SU-DHL-6 (cell line): ENCODE results near the gene OS9.

Experiments
- H2AFZ ChIP-seq: fragments of 200-600 bp; sonication (generic); 2 replicates; pipeline ENCODE4 v1.6.1; 2014; ENCODE audit warnings: low read depth, mild to moderate bottlenecking, moderate library complexity, mixed read lengths, antibody characterized with exemption, low read length; ENCODE audit not compliant: severe bottlenecking
- H3F3A ChIP-seq: fragments of 200-600 bp; shearing (Covaris generic); 2 replicates; pipeline ENCODE4 v1.6.0; 2016; ENCODE audit warnings: antibody characterized with exemption, mild to moderate bottlenecking; ENCODE audit not compliant: insufficient read depth
- H3K27ac ChIP-seq: fragments of 200-600 bp; sonication (generic); 2 replicates; pipeline ENCODE4 v1.5.1; 2016; ENCODE audit warnings: low read depth, mild to moderate bottlenecking, low read length, moderate library complexity, mixed read lengths
- H3K27me3 ChIP-seq: fragments of 200-600 bp; sonication (generic), shearing (Covaris generic); 2 replicates; pipeline ENCODE4 v1.6.0; 2014; ENCODE audit warnings: mild to moderate bottlenecking, low read length
- H3K36me3 ChIP-seq: fragments of 200-600 bp; sonication (generic); 2 replicates; pipeline ENCODE4 v1.6.1; 2014; ENCODE audit warnings: mild to moderate bottlenecking, low read length, mixed read lengths
- H3K4me2 ChIP-seq: fragments of 300-600, 200-600 bp; shearing (Covaris generic), sonication (generic); 2 replicates; pipeline ENCODE4 v1.6.0; 2014; ENCODE audit warnings: low read length, low read depth, mild to moderate bottlenecking; ENCODE audit not compliant: poor library complexity, severe bottlenecking
- H3K4me3 ChIP-seq: fragments of 200-600 bp; sonication (generic); 2 replicates; pipeline ENCODE4 v1.5.1; 2014; ENCODE audit warnings: antibody characterized with exemption, low read length, mild to moderate bottlenecking, mixed read lengths; ENCODE audit not compliant: insufficient read depth, poor library complexity, severe bottlenecking
- H3K79me2 ChIP-seq: fragments of 200-600 bp; sonication (generic); 2 replicates; pipeline ENCODE4 v1.6.1; 2014; ENCODE audit warnings: mild to moderate bottlenecking, low read length, moderate library complexity; ENCODE audit not compliant: insufficient read depth
- H3K9ac ChIP-seq: fragments of 200-600 bp; sonication (generic); 2 replicates; pipeline ENCODE4 v1.7.0; 2014; ENCODE audit warnings: mild to moderate bottlenecking, low read length
- H3K9me2 ChIP-seq: fragments of 200-600 bp; sonication (generic); replicated peaks from 2 replicates; pipeline ENCODE4 v1.6.1; 2014; ENCODE audit warnings: low read length; ENCODE audit not compliant: insufficient read depth
- H3K9me3 ChIP-seq: fragments of 200-600 bp; sonication (generic); 2 replicates; pipeline ENCODE4 v1.6.1; 2014; ENCODE audit warnings: low read length, mixed read lengths; ENCODE audit not compliant: insufficient read depth
- H4K20me1 ChIP-seq: fragments of 200-600 bp; sonication (generic); 2 replicates; pipeline ENCODE4 v1.6.1; 2014; ENCODE audit warnings: low read depth, mild to moderate bottlenecking, antibody characterized with exemption, low read length, moderate library complexity, mixed read lengths
- EZH2phosphoT487 ChIP-seq: fragments of 200-600 bp; sonication (generic), shearing (Covaris generic); conservative IDR thresholded peaks from 2 replicates; pipeline ENCODE4 v1.6.1; 2018; ENCODE audit warnings: mild to moderate bottlenecking, antibody characterized with exemption, low read length, moderate library complexity, mixed read lengths
- TF ChIP-seq, protein P1 (sequence below): fragments of 200-600 bp; sonication (generic); IDR thresholded peaks from one replicate; pipeline ENCODE4 v1.5.1; 2017; ENCODE audit warnings: antibody characterized with exemption, mild to moderate bottlenecking, low read length, moderate library complexity; ENCODE audit not compliant: insufficient read depth, poor library complexity, severe bottlenecking

Gene OS9

DNA sequence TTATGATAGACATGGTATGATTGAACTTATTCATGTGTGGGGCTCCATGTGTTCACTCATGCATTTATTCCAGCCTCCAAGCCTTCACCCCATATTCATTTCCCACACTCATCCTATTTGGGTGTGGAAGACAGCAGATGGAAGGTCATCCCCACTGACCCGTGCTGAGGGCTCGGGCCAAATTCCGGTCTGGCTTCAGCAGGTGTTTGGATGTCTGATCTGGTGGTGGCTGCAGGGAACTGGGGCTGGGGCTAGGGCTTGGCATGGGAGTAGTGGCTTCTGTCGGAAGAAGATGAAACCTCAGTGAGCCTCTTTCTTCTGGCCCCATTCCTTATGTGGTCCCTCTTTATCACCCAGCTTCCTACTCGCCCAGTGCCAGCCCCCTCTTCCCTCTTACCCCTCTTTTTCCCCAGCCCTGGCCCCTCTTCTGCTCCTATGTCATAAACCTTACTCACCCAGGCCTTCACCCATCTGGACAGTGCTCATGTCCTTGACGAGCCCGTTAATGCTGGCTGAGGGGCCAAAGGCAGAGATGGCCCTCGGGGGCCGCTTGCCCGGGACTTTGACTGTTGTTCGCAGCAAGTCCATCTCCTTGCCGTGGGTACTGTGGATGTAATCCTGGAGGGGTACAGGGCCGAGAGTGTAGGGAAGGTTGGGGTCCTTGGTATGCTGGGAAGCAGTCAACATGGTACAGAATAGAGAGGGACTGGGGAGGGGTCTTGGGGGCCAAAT lies 36.6 kb downstream of the OS9 start:
- Histone ChIP-seq H3K9me2 (no peaks in the 10 kb centered on the region), H3K36me3 (peaks cover 3% of the 10 kb centered on the region; the same call in 1 of the 2 replicates), H3K9ac (no peak overlapping the region), H3K79me2 (no peaks in the 10 kb centered on the region), H4K20me1 (no peaks in the 10 kb centered on the region), H3K4me3 (no peak overlapping the region), H3K27ac (no peak overlapping the region), H3K9me3 (no peaks in the 10 kb centered on the region), H3F3A (no peaks in the 10 kb centered on the region), H2AFZ (no peak overlapping the region), H3K27me3 (no peaks in the 10 kb centered on the region), H3K4me2 (no peak overlapping the region)
- TF ChIP-seq EZH2phosphoT487, result no peak
- TF ChIP-seq, protein P1, sequence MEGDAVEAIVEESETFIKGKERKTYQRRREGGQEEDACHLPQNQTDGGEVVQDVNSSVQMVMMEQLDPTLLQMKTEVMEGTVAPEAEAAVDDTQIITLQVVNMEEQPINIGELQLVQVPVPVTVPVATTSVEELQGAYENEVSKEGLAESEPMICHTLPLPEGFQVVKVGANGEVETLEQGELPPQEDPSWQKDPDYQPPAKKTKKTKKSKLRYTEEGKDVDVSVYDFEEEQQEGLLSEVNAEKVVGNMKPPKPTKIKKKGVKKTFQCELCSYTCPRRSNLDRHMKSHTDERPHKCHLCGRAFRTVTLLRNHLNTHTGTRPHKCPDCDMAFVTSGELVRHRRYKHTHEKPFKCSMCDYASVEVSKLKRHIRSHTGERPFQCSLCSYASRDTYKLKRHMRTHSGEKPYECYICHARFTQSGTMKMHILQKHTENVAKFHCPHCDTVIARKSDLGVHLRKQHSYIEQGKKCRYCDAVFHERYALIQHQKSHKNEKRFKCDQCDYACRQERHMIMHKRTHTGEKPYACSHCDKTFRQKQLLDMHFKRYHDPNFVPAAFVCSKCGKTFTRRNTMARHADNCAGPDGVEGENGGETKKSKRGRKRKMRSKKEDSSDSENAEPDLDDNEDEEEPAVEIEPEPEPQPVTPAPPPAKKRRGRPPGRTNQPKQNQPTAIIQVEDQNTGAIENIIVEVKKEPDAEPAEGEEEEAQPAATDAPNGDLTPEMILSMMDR, result no peak

DNA sequence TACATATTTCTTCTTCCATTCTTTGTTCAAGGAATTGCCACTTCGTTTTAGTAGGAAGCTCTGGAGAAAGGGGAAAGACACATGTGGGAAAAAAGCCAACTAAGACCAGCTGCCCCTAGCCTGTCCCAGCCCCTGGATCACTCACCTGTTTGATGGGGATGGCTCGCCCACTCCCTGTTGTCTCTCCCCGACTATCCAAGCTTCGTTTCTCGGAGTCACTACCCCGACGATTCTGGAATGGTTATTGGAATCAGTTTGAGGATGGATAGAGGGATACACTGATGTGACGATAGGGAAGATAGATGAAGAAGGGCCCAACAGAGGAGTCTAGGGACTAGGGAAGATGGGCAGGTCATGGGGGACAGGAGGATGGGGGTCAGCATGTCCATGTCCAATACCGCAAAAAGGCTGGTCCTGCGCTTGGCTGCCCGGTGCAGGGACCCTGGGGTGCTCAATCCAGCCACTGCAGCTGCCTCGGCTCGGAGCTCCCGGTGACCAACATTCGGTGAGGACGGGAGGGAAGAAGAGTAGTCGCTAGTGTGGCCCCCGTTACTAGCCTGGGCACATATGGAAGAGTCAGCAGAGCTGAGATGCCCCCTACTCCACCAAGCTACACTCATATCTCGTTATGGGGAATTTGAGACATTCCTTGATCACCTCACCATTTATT lies 37.6 kb downstream of the OS9 start:
- Histone ChIP-seq H3K36me3 (peaks cover 3% of the 10 kb centered on the region; the same call in 1 of the 2 replicates), H3K27ac (no peak overlapping the region), H3K9me3 (no peaks in the 10 kb centered on the region), H4K20me1 (no peaks in the 10 kb centered on the region), H3F3A (no peaks in the 10 kb centered on the region), H3K27me3 (no peaks in the 10 kb centered on the region), H3K9ac (no peak overlapping the region), H3K4me3 (no peak overlapping the region), H3K79me2 (no peaks in the 10 kb centered on the region), H3K9me2 (no peaks in the 10 kb centered on the region), H2AFZ (no peak overlapping the region), H3K4me2 (no peak overlapping the region)
- TF ChIP-seq, protein P1, result no peak
- no peak for TF ChIP-seq EZH2phosphoT487

DNA sequence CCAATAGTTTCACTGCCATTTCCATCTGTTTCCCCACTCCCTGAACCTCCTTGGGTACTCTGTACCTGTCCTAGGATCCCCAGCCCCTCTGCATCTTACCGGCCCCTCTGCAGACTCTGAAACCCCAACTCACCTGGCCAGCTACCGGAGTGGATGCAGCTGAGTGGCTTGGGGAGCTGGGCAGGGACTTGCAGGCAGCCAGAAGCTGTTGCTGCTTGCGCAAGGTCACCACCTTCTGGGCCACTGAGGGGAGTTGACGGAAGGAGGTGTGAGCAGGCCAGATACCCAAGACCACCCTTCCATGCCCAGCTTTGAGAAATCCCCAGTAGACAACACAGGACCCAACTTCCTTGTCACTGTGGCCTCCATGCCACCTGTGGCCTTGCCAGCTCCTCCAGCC lies 38.3 kb downstream of the OS9 start:
- Histone ChIP-seq H3K36me3 (peaks cover 3% of the 10 kb centered on the region; the same call in 1 of the 2 replicates), H3K9ac (no peak overlapping the region), H3K4me2 (no peak overlapping the region), H3K9me2 (no peaks in the 10 kb centered on the region), H2AFZ (no peak overlapping the region), H4K20me1 (no peaks in the 10 kb centered on the region), H3K27ac (no peak overlapping the region), H3K4me3 (no peak overlapping the region), H3F3A (no peaks in the 10 kb centered on the region), H3K9me3 (no peaks in the 10 kb centered on the region), H3K79me2 (no peaks in the 10 kb centered on the region), H3K27me3 (no peaks in the 10 kb centered on the region)
- TF ChIP-seq, protein P1, result no peak
- no peak for TF ChIP-seq EZH2phosphoT487
